Cardiac muscle cell (in vitro differentiated cells and primary cell): Measurements from ENCODE around the gene FSHB. TPM values are rescaled to one million over a fixed set of nuclear protein-coding genes. Genes with fewer than 3 reads are reported as not detected.
A peak's percentile ranks its signal among the peaks of the same experiment; 100 is the strongest.
"Not testable (repeated sequence)": the region's sequence is repeated elsewhere in the genome, so short reads cannot be mapped to it uniquely, and the experiment has no call there.

ENCODE experiments used
- DNase-seq, 2 donors: peaks; one replicate each; pipeline versions ENCODE4 v3.0.0 to v3.0.0-alpha.2; 2010 to 2017; ENCODE audit warnings: low read depth in 1 of 2, low spot score in 1 of 2
- H3K27ac ChIP-seq: fragments of 200-600 bp; sonication (generic); 2 replicates; pipeline ENCODE4 v1.5.1; 2016
- H3K27me3 ChIP-seq: fragments of 200-600 bp; sonication (generic); 2 replicates; pipeline ENCODE4 v1.6.0; 2016; ENCODE audit warnings: control low read depth
- H3K36me3 ChIP-seq: fragments of 200-600 bp; sonication (generic); 2 replicates; pipeline ENCODE4 v1.5.1; 2016; ENCODE audit warnings: control low read depth
- H3K4me1 ChIP-seq: fragments of 200-600 bp; sonication (generic); 2 replicates; pipeline ENCODE4 v1.8.1; 2017; ENCODE audit warnings: low read depth, mild to moderate bottlenecking, mixed run types
- H3K4me3 ChIP-seq: fragments of 200-600 bp; sonication (generic); 2 replicates; pipeline ENCODE4 v1.5.1; 2016; ENCODE audit warnings: mild to moderate bottlenecking
- H3K9me3 ChIP-seq: fragments of 200-600 bp; sonication (generic); 2 replicates; pipeline ENCODE4 v1.5.1; 2017; ENCODE audit warnings: low read depth, mild to moderate bottlenecking, control low read depth
- CTCF ChIP-seq: IDR thresholded peaks from 2 replicates; pipeline ENCODE4 v1.5.1; 2012; ENCODE audit warnings: low read depth, mild to moderate bottlenecking, low read length
- polyA plus RNA-seq: library from polyadenylated mRNA; unstranded; fragments of >200 nt; fragmentation: Nextera tagmentation; extraction: Ambion mirVana; gene quantifications from 2 replicates; pipeline ENCODE4 v1.2.1, GENCODE V29; 2016
- total RNA-seq: library from RNA; depleted of rRNA; stranded (reverse); fragments of >200 nt; gene quantifications from 2 replicates; pipeline ENCODE4 v1.2.3, GENCODE V29; 2016

The FSHB gene
- not detected in 2 replicates for total RNA-seq
- polyA plus RNA-seq, result not detected in 2 replicates

- DNase-seq, result no peak
- Histone ChIP-seq H3K27ac (no peak within 1 kb of the TSS), H3K36me3 (no peaks in the 10 kb centered on the region), H3K9me3 (no peaks in the 10 kb centered on the region), H3K4me3 (no peak within 1 kb of the TSS), H3K27me3 (no peaks in the 10 kb centered on the region), H3K4me1 (no peaks in the 10 kb centered on the region)
- TF ChIP-seq CTCF, result no peak
Measured at GRCh38 chr11:30230714-30231113, at the start of gene FSHB. TSS of gene FSHB (plus strand) at chr11:30231014. CDS start at chr11:30231903, 889 bp downstream.

- no peak overlapping the region for H3K27ac ChIP-seq
- no peaks in the 10 kb centered on the region for H3K4me1 ChIP-seq
- no peaks in the 10 kb centered on the region for H3K36me3 ChIP-seq
- no peak for TF ChIP-seq CTCF
- H3K4me3 ChIP-seq, result no peak overlapping the region
- DNase-seq, result no peak
- no peaks in the 10 kb centered on the region for H3K9me3 ChIP-seq
- no peaks in the 10 kb centered on the region for H3K27me3 ChIP-seq
Measured at GRCh38 chr11:30186748-30187147, 44.1 kb upstream of the FSHB start.

DNA sequence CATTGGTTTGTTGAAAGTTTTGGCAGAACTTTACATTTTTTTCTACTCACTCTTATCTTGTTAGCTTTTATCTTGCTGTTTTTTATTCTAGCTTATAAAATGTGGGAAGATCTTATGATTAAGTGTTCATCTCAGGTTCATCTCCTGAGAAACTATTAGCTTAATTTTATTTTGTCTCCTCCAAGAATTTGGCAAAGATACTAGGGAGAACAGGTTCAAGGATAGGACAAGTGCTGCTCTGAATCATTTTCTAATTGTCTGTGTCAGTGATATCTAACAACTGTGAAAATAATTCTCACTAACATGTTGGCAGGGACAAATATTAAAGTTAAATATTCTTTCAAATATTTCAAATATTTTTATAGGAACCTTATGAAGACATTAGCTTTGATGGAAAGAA lies 38.2 kb upstream of the FSHB start:
- H3K9me3 ChIP-seq, result no peaks in the 10 kb centered on the region
- TF ChIP-seq CTCF, result no peak
- no peaks in the 10 kb centered on the region for H3K36me3 ChIP-seq
- H3K27me3 ChIP-seq, result no peaks in the 10 kb centered on the region
- DNase-seq, result no peak
- H3K4me3 ChIP-seq, result no peak overlapping the region
- H3K27ac ChIP-seq, result no peak overlapping the region
- no peaks in the 10 kb centered on the region for H3K4me1 ChIP-seq

DNA sequence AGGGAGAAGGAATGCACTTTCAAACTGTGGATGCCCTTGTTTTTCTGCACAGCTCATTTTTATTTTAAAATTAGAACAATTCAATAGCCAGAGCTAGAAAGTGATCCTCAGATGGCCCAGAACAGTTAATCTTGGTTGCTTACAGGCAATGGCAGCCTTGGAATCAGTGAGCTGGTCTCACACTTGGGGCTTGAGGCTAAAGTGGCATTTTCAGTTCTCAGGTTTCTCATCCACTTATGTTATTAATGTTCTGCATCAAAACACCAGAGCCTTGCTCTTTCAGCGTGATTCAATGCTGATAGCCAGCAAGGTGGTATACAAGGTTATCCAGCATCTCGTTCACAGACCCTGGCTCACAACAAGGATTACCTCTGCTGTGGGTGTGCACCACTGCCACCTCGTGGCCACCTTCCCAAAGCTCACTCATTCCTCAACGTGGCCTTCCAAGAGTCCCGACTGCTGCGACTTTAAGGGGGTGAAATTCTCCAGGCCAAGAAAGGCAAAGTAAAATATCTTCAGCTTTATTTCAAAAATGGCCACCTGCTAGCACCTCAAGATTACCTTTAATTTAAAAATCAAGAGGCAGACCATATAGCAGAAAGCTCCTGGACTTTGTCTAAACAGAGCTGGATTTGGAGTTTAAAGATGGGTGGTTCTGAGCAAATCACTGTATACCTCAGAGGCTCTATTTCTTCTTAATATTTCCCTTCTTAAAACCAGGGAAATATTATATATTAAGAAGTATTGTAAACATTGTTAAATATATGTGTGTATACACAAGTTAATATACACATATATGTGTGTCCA lies 34.2 kb upstream of the FSHB start:
- Histone ChIP-seq H3K36me3 (no peaks in the 10 kb centered on the region), H3K9me3 (no peaks in the 10 kb centered on the region), H3K27ac (no peak overlapping the region), H3K4me3 (no peak overlapping the region), H3K27me3 (no peaks in the 10 kb centered on the region), H3K4me1 (no peaks in the 10 kb centered on the region)
- peak; percentile 68 to 80 for DNase-seq
- peak; percentile 91 for TF ChIP-seq CTCF

DNA sequence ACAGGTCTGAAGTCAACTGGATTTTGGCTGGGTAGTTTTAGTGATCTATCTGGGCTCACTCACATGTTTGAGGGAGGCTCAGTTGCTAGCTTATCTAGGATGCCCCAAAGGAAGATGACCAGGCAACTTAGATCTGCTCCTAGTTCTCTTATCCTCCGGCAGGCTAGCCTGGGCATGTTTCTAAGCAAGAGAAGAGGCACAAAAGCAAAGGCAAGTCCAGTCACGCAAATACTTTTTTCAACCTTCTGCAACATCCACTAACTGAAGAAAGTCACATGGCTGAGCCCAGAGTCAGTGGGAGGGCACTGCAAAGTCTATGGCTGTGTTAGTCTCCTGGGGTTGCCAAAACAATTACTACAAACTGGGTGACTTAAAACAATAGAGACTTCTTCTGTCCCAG lies 32.9 kb upstream of the FSHB start:
- H3K9me3 ChIP-seq, result no peaks in the 10 kb centered on the region

GRCh38 chr11:30202989-30203388 lies 27.8 kb upstream of the FSHB start:
- H3K4me1 ChIP-seq, H3K27me3 ChIP-seq, H3K27ac ChIP-seq, H3K4me3 ChIP-seq, H3K9me3 ChIP-seq, H3K36me3 ChIP-seq, DNase-seq: not testable (repeated sequence)

More for the DNA sequence above, 32.9 kb upstream of the FSHB start:
- DNase-seq, result no peak
- no peaks in the 10 kb centered on the region for H3K4me1 ChIP-seq
- TF ChIP-seq CTCF, result no peak
- no peaks in the 10 kb centered on the region for H3K27me3 ChIP-seq
- no peak overlapping the region for H3K27ac ChIP-seq
- no peaks in the 10 kb centered on the region for H3K36me3 ChIP-seq
- no peak overlapping the region for H3K4me3 ChIP-seq
